22Rv1 (cell line): ENCODE measurements around the gene UBR2.

ENCODE experiments used
- H3K27ac ChIP-seq: fragments of 450-650 bp; 2 replicates; pipeline ENCODE4 v1.5.1; 2017
- ZFX ChIP-seq: fragments of 450-650 bp; IDR thresholded peaks from 2 replicates; pipeline ENCODE4 v1.6.1; 2017; ENCODE audit warnings: antibody characterized with exemption, borderline replicate concordance
- TF ChIP-seq, protein P1 (sequence below): fragments of 450-650 bp; IDR thresholded peaks from 2 replicates; pipeline ENCODE4 v1.5.1; 2017; ENCODE audit warnings: mild to moderate bottlenecking

UBR2 gene

DNA sequence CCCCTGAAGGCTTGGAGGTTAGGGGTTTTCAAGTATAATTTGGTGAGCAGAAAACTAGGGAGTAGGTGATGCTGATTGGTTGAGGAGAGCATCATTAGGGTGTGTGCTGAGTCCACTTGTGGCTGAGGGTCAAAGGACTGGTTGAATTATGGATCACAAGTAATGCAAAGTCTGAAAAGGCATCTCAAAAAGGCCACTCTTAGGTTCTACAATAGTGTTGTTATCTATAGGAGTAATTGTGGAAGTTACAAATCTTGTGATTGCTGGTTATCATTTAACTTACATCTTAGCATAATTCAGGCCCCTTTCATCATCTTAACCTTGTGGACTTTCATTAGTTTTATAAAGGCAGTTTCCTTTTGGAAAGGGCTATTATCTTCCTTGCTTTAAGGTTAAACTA is 60.8 kb downstream of the UBR2 start:
- TF ChIP-seq ZFX, result no peak
- TF ChIP-seq, protein P1, sequence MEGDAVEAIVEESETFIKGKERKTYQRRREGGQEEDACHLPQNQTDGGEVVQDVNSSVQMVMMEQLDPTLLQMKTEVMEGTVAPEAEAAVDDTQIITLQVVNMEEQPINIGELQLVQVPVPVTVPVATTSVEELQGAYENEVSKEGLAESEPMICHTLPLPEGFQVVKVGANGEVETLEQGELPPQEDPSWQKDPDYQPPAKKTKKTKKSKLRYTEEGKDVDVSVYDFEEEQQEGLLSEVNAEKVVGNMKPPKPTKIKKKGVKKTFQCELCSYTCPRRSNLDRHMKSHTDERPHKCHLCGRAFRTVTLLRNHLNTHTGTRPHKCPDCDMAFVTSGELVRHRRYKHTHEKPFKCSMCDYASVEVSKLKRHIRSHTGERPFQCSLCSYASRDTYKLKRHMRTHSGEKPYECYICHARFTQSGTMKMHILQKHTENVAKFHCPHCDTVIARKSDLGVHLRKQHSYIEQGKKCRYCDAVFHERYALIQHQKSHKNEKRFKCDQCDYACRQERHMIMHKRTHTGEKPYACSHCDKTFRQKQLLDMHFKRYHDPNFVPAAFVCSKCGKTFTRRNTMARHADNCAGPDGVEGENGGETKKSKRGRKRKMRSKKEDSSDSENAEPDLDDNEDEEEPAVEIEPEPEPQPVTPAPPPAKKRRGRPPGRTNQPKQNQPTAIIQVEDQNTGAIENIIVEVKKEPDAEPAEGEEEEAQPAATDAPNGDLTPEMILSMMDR, result no peak
- H3K27ac ChIP-seq, result no peak overlapping the region

DNA sequence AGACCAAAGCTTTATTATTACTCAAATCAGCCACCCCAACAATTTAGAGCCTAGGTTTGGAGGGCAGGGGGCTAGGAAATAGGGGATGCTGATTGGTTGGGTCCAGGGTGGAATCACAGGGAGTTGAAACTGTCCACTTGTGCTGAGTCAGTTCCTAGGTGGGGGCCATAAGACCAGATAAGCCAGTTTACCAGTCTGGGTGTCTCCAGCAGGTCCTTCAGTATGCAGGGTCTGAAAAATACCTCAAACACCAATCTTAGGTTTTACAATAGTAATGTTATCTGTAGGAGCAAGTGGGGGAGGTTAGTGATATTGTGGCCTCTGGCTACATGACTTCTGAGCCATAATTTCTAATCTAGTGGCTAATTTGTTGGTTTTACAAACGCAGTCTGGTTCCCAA is 63.2 kb downstream of the UBR2 start:
- TF ChIP-seq, protein P1, result no peak
- no peak for TF ChIP-seq ZFX
- 0 out of 2 replicates have a peak overlapping the region, but pooled peaks have one; percentile 8 for H3K27ac ChIP-seq

DNA sequence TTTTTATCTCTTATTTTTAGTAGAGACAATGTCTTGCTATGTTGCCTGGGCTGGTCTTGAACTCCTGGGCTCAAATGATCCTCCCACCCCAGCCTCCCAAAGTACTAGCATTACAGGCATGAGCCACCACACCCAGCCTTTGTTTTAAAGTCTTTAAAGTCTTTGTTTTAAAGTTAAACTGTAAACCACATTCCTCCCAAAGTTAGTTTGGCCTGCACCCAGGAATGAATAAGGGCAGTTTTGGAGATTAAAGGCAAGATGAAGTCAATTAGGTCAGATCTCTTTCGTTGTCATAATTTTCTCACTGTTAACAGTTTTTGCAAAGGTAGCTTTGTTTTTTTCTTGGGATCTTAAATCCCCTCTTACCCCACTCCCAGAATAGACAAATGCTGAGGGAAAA is 63.8 kb downstream of the UBR2 start:
- peak overlapping the region; percentile 8; the same call in 1 of the 2 replicates for H3K27ac ChIP-seq
- TF ChIP-seq, protein P1, result no peak
- TF ChIP-seq ZFX, result no peak

DNA sequence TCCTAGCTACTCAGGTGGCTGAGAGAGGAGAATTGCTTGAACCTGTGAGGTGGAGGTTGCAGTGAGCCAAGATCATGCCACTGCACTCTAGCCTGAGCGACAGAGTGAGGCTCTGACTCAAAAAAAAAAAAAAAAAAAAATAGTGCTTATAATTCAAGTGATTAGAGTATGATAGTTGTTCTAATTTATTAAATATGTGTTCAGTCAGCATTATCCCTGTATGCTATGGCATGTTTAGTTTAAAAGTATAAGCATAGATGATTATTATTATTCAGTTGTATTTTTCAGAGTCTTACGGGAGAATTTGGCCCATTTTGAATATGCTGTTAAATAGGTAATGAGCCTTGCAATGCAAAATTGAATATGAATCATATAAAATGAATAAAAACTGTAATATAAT is 64.8 kb downstream of the UBR2 start:
- no peak overlapping the region for H3K27ac ChIP-seq
- TF ChIP-seq, protein P1, result no peak
- no peak for TF ChIP-seq ZFX

DNA sequence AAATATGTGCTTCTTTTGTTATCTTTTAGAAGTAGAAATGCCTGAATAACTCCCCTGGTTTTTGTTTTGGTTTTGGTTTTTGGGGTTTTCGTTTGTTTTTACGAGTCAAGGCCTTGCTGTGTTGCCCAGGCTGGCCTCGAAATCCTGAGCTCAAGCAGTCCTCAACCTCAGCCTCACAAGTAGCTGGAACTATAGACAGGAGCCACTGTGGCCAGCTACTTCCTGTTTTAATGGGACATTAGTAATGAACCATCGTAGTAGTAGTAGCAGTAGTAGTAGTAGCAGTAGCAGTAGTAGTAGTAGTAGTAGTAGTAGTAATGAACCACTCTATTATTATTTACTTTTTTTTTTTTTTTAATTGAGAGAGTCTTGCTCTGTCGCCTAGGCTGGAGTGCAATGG is 66.0 kb downstream of the UBR2 start:
- no peak for TF ChIP-seq ZFX
- TF ChIP-seq, protein P1, result no peak

DNA sequence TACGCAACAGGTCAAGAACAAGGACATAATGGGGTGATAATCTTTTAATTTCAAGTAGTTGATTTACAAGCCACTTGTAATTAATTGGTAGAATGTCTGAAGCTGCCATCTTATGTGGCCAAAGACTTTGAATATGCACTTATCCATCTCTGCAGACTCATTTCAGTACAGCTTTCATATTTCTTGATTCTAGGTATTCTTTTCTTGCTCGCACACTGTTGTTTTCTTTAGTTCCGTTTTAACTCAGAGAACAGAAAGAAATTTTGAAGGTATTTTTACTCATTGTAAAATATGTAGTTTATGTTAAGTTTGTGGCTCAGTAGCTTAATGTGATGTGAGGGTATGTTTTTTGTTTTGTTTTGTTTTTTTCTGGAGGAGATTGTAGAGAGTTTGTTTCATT is 73.9 kb downstream of the UBR2 start:
- no peak for TF ChIP-seq ZFX
- TF ChIP-seq, protein P1, result no peak
- no peak overlapping the region for H3K27ac ChIP-seq

More for the DNA sequence above, 66.0 kb downstream of the UBR2 start:
- H3K27ac ChIP-seq, result no peak overlapping the region

DNA sequence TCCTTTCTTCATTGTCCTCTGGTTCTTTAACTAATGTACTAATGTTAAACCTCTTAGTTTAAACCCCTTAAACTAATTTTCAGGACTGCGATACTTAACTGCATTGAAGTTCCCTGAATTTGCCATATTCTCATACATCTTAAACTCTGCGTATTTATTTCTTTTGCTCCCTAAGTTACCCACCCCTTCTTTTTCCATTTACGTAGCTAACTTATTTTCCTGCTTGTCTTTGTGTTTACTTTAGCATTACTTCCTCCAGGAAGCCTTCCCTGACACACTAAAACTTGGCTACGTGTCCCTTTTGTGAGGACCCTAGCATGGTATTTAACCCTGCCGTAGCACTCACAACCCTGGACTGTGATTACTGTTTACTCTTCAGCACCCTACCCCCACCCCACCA is 79.0 kb downstream of the UBR2 start:
- H3K27ac ChIP-seq, result no peak overlapping the region
- TF ChIP-seq ZFX, result no peak
- TF ChIP-seq, protein P1, result no peak
